Measurements from ENCODE around the gene SREBF2.

DNA sequence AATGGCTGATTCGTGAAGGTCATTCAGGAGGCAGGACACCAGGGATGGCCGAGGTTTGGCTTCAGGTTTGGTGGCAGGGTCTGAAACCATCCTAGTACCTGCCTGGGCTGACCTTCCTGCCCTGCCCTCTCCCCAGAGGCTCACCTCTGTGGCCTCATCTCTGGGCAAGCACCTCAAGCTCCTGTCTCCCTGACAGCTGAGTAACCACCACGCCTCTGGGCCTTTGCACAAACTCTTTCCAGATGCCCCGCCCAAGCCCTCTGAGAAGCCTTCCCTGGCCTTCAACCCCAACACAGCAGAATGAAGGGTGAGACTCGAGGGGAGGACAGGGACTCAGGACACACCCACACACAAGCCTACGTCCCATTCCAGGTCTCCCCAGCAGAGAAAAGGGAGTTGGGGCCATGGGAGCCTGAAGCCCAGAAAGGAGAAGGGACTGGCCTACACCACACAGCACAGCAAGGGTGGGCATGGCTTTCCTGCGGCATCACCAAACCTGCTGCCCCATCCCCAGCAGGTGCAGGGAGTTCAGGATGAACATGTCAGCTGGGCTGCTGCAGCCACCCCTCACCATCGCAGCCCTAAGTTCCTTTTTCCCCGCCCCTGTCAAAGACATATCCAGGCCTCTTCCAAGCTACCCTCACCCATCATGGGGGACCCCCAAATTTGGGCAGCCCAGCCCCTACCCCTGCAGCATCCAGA is 79.6 kb downstream of the SREBF2 start:
- TF ChIP-seq EZH2 (IDR thresholded peaks at IDR 0.05; ENCODE audit: borderline replicate concordance, low read length), result no peak
- TF ChIP-seq, protein P1, sequence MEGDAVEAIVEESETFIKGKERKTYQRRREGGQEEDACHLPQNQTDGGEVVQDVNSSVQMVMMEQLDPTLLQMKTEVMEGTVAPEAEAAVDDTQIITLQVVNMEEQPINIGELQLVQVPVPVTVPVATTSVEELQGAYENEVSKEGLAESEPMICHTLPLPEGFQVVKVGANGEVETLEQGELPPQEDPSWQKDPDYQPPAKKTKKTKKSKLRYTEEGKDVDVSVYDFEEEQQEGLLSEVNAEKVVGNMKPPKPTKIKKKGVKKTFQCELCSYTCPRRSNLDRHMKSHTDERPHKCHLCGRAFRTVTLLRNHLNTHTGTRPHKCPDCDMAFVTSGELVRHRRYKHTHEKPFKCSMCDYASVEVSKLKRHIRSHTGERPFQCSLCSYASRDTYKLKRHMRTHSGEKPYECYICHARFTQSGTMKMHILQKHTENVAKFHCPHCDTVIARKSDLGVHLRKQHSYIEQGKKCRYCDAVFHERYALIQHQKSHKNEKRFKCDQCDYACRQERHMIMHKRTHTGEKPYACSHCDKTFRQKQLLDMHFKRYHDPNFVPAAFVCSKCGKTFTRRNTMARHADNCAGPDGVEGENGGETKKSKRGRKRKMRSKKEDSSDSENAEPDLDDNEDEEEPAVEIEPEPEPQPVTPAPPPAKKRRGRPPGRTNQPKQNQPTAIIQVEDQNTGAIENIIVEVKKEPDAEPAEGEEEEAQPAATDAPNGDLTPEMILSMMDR (IDR thresholded peaks at IDR 0.05; ENCODE audit: low read length), result no peak
